GDM1 (cell line): Measurements from ENCODE around the gene ANKRD13A.
"Not testable (repeated sequence)": the region's sequence is repeated elsewhere in the genome, so short reads cannot be mapped to it uniquely, and the experiment has no call there.

Experiments used
- DNase-seq: peaks from one replicate; lab custom pipeline; 2025; lab: John Stamatoyannopoulos, UW

ANKRD13A gene

GRCh38 chr12:110048242-110049027 lies 49.2 kb downstream of the ANKRD13A start, which contains the start of gene C12orf76:
C12orf76 (minus strand) TSS chr12:110048522; CDS start chr12:110048495, 27 bp downstream.
- peak; percentile 94 for DNase-seq

GRCh38 chr12:110049034-110049433 lies 49.8 kb downstream of the ANKRD13A start:
- not testable (repeated sequence) for DNase-seq

GRCh38 chr12:110049666-110050065 lies 50.4 kb downstream of the ANKRD13A start:
- DNase-seq: not testable (repeated sequence)

DNA sequence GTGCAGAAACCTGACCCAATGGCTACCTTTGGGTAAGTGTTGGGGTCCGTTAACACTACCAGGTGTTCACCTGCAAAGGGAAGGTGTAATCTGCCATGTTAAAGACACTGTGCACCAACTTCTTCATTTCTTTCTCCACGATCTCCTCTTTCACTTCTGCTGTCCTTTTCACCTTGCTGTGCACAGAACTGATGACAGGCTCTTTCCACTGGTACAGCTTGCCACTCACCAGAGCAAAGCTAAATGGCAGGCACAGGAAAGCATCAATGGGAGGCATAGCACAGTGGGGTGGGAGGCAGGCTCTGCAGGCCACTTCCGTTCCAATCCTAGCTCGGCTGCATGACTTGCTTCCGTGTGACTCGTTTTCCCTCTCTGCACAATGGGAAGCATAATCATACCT lies 51.7 kb downstream of the ANKRD13A start:
- DNase-seq: no peak

GRCh38 chr12:110055375-110056352 lies 56.4 kb downstream of the ANKRD13A start:
- peak; percentile 44 for DNase-seq

GRCh38 chr12:110056643-110057042 lies 57.4 kb downstream of the ANKRD13A start:
- not testable (repeated sequence) for DNase-seq

- DNase-seq: no peak
These were observed 59.8 kb downstream of the ANKRD13A start for GRCh38 chr12:110058875-110059615.

- DNase-seq: no peak
These were observed 60.4 kb downstream of the ANKRD13A start for GRCh38 chr12:110059651-110060000.

- DNase-seq: no peak
These were observed 63.0 kb downstream of the ANKRD13A start for GRCh38 chr12:110062241-110062640.

- no peak for DNase-seq
These were observed 66.3 kb downstream of the ANKRD13A start for GRCh38 chr12:110065540-110065939.

DNA sequence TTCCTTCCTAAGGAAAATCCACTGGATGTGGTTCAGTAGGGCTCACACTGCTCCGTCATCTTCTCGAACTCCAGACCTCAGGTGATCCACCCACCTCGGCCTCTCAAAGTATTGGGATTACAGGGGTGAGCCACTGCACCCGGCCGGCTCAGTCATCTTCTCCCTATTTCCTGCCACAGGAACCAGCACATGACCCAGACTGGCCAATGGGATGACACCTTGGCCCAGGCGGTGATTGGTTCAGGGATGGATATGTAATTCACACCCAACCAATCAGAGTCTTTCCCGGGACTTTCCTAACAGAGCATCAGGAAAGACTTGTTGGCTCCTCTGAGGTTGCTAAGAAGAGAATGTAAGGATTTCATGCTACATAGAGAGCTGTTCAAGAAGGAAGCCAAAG lies 68.3 kb downstream of the ANKRD13A start:
- DNase-seq: no peak

DNA sequence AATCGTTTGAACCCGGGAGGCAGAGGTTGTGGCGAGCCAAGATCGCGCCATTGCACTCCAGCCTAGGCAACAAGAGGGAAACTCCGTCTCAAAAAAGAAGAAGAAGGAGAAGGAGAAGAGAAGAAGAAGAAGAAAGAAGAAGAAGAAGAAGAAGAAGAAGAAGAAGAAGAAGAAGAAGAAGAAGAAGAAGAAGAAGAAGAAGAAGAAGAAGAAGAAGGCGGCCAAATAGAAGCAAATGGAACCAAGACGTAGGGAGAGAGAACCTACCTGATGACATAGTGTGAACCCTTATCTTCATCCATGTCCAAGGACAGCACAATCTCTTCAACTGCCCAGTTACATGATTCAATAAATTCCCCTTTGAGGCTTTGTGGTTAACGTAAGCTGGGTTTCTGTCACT lies 68.9 kb downstream of the ANKRD13A start:
- DNase-seq: not testable (repeated sequence)

- no peak for DNase-seq
These were observed 69.4 kb downstream of the ANKRD13A start for GRCh38 chr12:110068654-110069053.

DNA sequence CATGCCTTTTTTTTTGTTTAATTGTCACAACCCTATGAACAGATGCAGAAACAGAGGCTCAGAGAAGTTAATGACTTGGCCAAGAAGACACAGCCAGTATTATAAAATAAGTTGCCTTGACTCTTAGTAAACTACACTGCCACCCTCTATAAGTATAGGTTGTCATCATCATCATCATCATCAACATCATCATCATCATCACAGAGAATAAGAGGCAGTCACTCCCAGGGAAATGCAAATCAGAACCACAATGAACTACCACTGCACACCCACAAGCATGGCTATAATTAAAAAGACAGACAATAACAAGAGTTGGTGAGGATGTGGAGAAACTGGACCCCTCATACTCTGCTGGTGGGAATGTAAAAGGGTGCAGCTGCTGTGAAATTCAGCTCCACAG lies 72.3 kb downstream of the ANKRD13A start:
- no peak for DNase-seq

GRCh38 chr12:110071967-110072366 lies 72.7 kb downstream of the ANKRD13A start:
- DNase-seq: no peak

- not testable (repeated sequence) for DNase-seq
These were observed 73.4 kb downstream of the ANKRD13A start for GRCh38 chr12:110072636-110073035.

DNA sequence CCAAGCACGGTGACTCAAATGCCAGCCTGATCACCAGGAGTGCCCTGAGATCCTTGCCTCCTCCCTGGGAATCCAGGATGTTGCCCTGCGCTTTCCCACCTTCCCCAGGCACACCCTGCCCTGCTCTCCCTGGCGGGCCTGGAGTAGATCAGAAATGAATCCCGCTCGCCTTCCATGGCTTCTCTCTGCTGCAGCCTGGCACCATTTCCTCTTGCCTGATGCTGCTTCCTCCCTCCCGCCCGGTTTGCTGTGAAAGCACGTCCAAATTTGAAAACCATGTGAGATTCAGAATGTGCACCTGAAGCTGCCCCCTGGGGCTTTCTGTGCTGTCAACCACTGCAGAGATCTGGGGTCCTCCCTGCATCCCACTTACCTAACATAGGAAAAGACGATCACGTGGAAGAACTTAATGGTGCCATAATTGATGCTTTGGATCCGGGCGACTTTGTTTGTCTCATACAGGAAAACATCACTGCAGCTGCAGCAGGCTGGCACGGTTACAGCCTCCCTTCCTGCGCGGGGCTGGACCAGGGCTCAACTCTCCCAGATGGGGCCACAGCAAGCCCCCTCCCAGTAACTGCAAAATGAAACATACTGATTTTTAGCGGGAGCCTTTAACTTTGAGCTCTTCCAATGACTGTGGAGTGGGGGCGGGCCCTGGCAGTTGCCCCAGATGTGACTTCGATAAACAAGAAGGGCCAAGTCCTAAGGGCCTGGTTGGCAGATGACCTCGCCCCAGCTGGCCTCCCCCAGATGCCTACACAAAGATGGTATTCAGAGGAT lies 74.0 kb downstream of the ANKRD13A start:
- DNase-seq: no peak

- DNase-seq: no peak
These were observed 74.9 kb downstream of the ANKRD13A start for GRCh38 chr12:110074089-110074488.

- no peak for DNase-seq
These were observed 76.7 kb downstream of the ANKRD13A start for GRCh38 chr12:110075880-110076279.

DNA sequence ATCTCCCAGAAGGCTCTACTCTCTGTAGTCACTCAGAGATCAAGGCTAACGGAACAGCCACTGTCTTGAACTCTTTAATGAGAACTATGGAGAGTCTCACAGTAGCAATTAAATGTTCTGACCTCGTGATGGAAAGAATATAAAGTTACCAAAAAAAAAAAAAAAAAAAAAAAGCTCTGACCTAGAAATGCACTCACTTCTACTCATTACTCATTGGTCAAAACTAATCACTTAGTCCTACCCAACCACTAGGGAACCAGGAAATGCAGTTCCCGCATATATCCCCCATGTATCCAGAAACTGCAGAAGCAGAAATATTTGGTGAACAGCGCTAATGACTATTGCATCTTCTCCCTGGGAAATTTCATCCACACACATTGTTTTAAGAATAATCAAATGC lies 78.6 kb downstream of the ANKRD13A start:
- DNase-seq: no peak
